GM11168 (cell line): Measurements from ENCODE around the gene RGS9BP.
"Not testable (repeated sequence)": the region's sequence is repeated elsewhere in the genome, so short reads cannot be mapped to it uniquely, and the experiment has no call there.

ENCODE experiments used
- in situ Hi-C: fragments of 300-500 bp; cut with MboI; formaldehyde crosslinking; loops from one replicate; pipeline ENCODE4 v1.12.0; 2022; ENCODE audit warnings: low sequenced_read_pairs; ENCODE audit not compliant: unreplicated experiment

The RGS9BP gene

DNA sequence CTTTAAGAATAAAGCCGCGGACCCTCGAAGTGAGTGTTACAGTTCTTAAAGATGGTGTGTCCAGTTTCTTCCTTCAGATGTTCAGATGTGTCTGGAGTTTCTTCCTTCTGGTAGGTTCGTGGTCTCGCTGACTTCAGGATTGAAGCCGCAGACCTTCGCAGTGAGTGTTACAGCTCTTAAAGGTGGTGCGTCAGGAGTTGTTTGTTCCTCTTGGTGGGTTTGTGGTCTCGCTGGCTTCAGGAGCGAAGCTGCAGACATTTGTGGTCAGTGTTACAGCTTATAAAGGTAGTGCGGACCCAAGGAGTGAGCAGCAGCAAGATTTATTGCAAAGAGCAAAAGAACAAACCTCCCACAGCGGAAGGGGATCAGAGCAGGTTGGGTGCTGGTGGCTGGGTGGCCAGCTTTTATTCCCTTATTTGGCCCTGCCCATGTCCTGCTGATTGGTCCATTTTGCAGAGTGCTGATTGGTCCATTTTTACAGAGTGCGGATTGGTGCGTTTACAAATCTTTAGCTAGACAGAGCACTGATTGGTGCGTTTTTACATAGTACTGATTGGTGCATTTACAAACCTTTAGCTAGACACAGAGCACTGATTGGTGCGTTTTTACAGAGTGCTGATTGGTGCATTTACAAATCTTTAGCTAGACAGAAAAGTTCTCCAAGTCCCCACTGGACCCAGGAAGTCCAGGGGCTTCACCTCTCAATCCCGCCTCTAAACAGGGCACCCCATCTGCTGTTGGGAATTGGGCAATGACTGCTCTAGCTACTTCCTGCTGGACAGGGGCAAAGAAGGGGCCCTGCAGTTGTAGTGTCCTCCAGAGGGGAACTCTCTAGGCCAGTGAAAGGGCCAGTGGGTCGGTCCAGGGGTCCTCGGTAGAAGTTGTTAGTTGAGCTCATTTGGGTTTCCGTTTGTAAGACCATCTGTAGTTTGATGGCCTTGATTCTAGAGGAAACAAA is 17.8 kb downstream of the RGS9BP start:
- in situ Hi-C loops: not testable (repeated sequence)

DNA sequence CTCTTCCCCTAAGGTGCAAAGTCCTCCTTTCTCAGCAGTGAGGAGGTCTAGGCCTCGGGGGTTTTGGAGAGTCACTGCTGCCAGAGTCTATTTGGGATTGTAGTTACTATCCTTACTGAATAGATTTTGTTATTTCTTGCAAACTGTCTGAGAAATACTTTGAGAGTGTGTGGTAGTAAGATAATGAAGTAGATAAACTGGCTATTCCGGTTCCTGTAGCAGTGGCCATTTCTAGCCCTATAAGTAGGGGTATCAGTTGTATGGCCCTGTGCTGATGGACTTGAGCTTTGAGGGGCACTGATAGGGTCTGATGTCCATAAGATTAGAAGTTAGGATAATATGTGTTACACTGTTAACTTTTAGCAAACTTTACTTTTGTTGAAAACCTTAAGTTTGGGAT is 18.7 kb downstream of the RGS9BP start:
- in situ Hi-C loops: not testable (repeated sequence)

DNA sequence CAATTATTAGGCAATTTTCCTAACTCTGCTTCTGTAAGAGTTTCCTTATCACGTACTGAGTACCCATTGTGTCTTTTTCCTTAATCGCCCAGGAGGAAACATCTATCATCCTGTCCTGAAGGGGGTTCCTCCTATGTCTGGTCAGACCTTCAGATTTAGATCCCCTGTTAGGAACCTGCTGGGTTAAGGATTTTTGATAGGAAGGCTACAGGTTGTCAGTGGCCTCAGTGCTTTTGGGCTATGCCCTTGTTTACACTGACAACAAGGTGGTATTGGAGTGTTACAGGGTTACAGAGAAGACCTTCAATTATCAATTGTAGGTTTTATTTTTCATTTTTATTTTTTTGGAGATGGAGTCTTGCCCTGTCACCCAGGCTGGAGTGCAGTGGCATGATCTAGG is 19.2 kb downstream of the RGS9BP start:
- in situ Hi-C loops: not testable (repeated sequence)

- in situ Hi-C loops: not testable (repeated sequence)
Measured at GRCh38 chr19:32695506-32695905, 19.9 kb downstream of the RGS9BP start.

GRCh38 chr19:32696771-32697170 is 21.1 kb downstream of the RGS9BP start:
- in situ Hi-C loops: not testable (repeated sequence)

GRCh38 chr19:32700129-32700528 is 24.5 kb downstream of the RGS9BP start:
- in situ Hi-C loops: not testable (repeated sequence)

DNA sequence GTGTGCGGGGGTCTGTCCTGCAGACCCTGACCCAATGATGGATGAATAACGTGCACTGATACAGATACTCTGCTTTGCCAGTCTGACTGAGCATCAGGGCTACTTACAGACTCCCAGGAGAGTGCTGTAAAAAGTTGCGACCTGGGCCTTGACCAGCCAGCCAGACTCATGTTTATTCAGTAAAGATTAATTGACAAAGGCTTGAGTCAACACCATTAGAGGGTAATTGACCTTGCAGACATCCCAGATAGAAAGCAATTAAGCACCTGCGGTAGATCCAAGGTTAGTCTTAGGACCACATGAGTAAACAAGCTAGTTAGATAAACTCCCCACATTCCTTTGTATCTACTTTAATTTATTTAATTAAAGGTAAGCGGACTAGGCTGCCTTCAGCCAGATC is 26.4 kb downstream of the RGS9BP start:
- in situ Hi-C loops: no loop called here

- in situ Hi-C loops: not testable (repeated sequence)
Measured at GRCh38 chr19:32704006-32704405, 28.4 kb downstream of the RGS9BP start.

DNA sequence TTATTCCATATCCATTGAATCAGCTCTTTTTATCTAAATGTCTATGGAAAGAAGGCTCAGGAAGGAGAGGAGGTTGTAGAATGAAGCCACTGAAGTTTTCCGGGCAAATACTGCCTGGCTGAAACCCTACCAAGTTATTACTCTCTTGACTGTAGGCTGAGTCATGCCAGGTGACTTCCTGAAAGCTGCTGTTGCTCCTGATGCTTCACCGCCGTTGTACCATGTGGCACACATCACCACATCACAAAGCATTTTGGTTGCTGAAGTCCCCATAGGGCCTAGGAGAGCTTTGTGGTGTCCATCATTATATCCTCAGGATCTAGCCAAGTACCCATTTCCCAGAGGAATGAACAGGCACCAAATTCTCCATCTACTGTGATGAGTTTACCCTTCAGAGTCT is 32.8 kb downstream of the RGS9BP start:
- in situ Hi-C loops: no loop called here

- in situ Hi-C loops: no loop called here
Measured at GRCh38 chr19:32709032-32709431, 33.4 kb downstream of the RGS9BP start.

GRCh38 chr19:32711747-32712146 is 36.1 kb downstream of the RGS9BP start:
- in situ Hi-C loops: no loop called here

- in situ Hi-C loops: not testable (repeated sequence)
Measured at GRCh38 chr19:32716203-32716602, 40.6 kb downstream of the RGS9BP start.

- in situ Hi-C loops: no loop called here
Measured at GRCh38 chr19:32717496-32717895, 41.8 kb downstream of the RGS9BP start.

DNA sequence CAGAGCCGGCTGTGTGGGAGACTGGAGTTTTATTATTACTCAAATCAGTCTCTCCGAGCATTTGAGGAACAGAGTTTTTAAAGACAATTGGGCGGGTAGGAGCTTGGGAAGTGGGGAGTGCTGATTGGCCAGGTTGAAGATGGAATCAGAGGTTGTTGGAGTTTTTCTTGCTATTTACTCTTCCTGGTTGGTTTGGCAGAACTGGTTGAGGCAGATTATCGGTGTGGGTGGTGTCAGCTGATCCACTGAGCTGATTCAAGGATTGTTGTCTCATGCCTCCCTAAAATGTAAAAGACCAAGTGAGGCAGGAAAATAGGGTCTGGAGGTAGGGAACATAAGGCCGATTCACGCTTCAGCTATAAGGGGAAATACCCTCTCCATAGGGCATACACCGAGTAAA is 42.6 kb downstream of the RGS9BP start:
- in situ Hi-C loops: no loop called here

GRCh38 chr19:32719611-32720059 is 44.0 kb downstream of the RGS9BP start, which contains the start of gene TDRD12:
TSS of gene TDRD12 (plus strand) at chr19:32719767. CDS start at chr19:32720073, 306 bp downstream.
- in situ Hi-C loops: no loop called here

- in situ Hi-C loops: no loop called here
Measured at GRCh38 chr19:32720216-32720935, 44.7 kb downstream of the RGS9BP start.

DNA sequence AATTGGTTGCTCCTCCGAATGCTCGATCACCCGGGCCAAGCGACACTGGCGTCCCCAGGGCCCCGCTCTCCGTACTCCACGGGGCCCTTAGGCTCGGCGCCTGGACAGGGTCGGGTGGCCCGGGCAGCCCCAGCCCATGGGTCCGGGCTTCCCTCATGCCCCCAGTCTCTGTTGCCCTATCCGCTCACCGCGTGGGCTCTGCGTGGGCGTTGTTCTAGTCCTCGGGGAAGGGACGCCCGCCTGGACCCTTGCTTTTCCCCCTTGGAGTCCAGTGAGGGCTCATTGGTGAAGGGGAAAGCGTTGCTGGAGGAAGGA is 45.2 kb downstream of the RGS9BP start:
- in situ Hi-C loops: no loop called here
